ENCODE measurements around the gene GAL. TPM values are rescaled to one million over a fixed set of nuclear protein-coding genes. Genes with fewer than 3 reads are reported as not detected.

Gene GAL
- total and polyA plus RNA-seq, 3 experiments from 2014 or later, result 1.7 to 2.0 TPM; not detected in 1

DNA sequence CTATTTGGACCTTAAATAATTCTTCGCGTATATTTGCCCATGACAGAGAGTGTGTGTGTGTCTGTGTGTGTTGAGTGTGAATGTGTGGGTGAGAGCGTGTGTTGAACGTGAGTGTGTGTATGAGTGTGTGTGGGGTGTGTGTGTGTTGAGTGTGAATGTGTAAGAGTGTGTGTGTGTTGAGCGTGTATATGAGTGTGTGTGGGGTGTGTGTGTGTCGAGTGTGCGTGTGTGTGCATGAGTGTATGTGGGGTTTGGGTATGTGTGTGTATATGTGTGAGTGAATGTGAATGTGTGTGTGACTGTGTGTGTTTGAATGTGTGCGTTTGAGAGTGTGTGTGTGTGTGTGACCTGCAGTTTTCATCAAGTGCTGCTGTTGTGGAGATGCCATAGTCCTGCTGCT lies 26.8 kb downstream of the GAL start:
- ChIA-PET POLR2A (no interaction called here), CTCF (no interaction called here)
- no peaks in the 10 kb centered on the region for H3K4me1 Mint-ChIP-seq
- no peak for DNase-seq
- H3K4me3 ChIP-seq (ENCODE audit: low read length), result no peak overlapping the region
- H3K36me3 Mint-ChIP-seq, result peaks cover 0 to 6% (median 0%) of the 10 kb centered on the region in 3 donors
- no peak overlapping the region for H3K4me3 Mint-ChIP-seq
- H3K27ac Mint-ChIP-seq, result no peak overlapping the region
- H3K27me3 Mint-ChIP-seq, result peaks cover 0 to 2% of the 10 kb centered on the region in 2 donors
- H3K27ac ChIP-seq (ENCODE audit: low read depth, low read length), result no peak overlapping the region
- peaks cover 0 to 2% (median 0%) of the 10 kb centered on the region in 5 donors for H3K9me3 Mint-ChIP-seq
- H3K36me3 ChIP-seq (ENCODE audit: insufficient read depth, low read length), result no peaks in the 10 kb centered on the region
- no peaks in the 10 kb centered on the region for H3K27me3 ChIP-seq (ENCODE audit: insufficient read depth, low read length, poor library complexity, severe bottlenecking)
- H3K9me3 ChIP-seq (ENCODE audit: low read length), result no peaks in the 10 kb centered on the region
- no peaks in the 10 kb centered on the region for H3K4me1 ChIP-seq (ENCODE audit: insufficient read depth, low read length)

DNA sequence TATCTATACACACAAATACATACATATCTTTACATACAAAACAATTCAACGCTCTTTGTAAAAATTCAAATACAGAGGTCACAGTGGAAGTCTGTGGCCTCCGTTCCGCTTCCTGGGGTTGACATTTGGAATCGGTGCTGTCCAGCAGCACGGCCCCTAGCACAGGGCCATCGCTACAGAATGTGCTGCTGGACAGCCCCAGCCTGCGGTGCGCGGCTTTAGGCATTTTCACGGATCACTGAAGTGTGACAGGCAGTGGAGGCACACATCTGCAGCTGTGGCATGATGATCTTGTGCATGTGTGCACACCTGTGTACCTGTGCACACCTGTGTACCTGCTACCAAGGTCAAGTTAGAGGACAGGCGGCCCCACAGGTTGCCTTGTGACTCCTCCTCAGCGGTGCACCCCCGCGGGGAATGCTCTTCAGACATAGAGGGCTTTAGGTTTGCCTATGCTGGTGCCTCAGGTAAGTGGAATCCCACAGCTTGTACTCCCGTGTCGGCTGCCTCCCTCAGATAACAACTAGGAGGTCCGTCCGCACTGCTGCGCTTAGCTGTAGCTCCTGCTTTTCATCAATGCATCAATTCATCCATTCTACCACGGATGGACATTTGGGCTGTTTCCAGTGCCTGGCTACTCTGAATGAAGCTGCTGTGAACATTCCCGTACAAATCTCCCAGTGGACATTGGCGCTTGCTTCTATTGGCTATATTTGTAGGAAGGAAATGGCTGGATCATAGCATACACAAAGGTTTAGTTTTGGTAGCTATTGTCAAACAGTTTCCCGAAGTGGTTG lies 29.9 kb downstream of the GAL start:
- no peak overlapping the region for H3K27ac ChIP-seq (ENCODE audit: low read depth, low read length)
- H3K4me1 ChIP-seq (ENCODE audit: insufficient read depth, low read length), result no peaks in the 10 kb centered on the region
- no peaks in the 10 kb centered on the region for H3K27me3 ChIP-seq (ENCODE audit: insufficient read depth, low read length, poor library complexity, severe bottlenecking)
- H3K27ac Mint-ChIP-seq, result no peak overlapping the region
- POLR2A ChIA-PET, result no interaction called here
- no peaks in the 10 kb centered on the region for H3K9me3 ChIP-seq (ENCODE audit: low read length)
- H3K4me1 Mint-ChIP-seq, result no peaks in the 10 kb centered on the region
- no peak for DNase-seq
- no peak overlapping the region for H3K4me3 ChIP-seq (ENCODE audit: low read length)
- H3K36me3 Mint-ChIP-seq, result peaks cover 2 to 15% (median 9%) of the 10 kb centered on the region in 3 donors
- CTCF ChIA-PET, result no interaction called here
- no peak overlapping the region for H3K4me3 Mint-ChIP-seq
- no peaks in the 10 kb centered on the region for H3K36me3 ChIP-seq (ENCODE audit: insufficient read depth, low read length)
- H3K27me3 Mint-ChIP-seq, result peaks cover 3% of the 10 kb centered on the region in 2 donors
- H3K9me3 Mint-ChIP-seq, result peaks cover under 1 to 4% (median 2%) of the 10 kb centered on the region in 5 donors

DNA sequence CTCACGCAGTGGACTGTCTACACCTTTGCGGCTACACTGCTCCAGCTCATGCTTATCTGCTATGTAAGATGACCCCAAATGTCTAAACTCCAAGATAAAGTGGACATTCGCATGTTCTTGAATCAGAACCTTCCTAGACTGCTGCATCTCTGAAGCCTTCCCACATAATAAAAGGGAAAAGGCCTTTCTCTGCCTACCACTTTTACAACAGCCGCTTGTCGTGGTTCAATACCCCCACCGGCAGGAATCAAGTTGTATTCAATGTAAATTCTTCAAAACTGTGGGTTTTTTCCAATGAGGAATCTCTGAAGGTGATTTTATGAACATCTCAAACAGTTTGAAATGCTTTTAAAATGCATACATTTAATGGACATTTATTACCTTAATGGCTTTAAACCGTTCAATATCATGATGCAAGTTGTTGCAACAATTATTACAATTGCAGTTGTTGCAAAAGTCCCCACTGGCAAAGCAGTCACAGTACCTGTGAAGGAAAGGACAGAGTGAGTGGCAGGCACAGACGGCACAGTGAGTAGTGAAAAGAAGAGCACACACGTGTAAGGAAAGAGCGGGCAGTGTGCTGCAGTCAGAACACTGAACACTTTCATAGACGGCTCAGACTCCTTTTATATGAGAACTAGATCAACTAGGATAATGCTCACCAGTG lies 31.2 kb downstream of the GAL start:
- Histone ChIP-seq H3K27ac (ENCODE audit: low read depth, low read length) (no peak overlapping the region), H3K9me3 (ENCODE audit: low read length) (no peaks in the 10 kb centered on the region), H3K4me1 (ENCODE audit: insufficient read depth, low read length) (no peaks in the 10 kb centered on the region), H3K27me3 (ENCODE audit: insufficient read depth, low read length, poor library complexity, severe bottlenecking) (no peaks in the 10 kb centered on the region), H3K4me3 (ENCODE audit: low read length) (no peak overlapping the region), H3K36me3 (ENCODE audit: insufficient read depth, low read length) (no peaks in the 10 kb centered on the region)
- ChIA-PET CTCF (no interaction called here), POLR2A (no interaction called here)
- H3K9me3 Mint-ChIP-seq, result peaks cover 5 to 14% (median 13%) of the 10 kb centered on the region in 5 donors
- H3K4me3 Mint-ChIP-seq, result no peak overlapping the region
- H3K27me3 Mint-ChIP-seq, result peaks cover 7 to 9% of the 10 kb centered on the region in 2 donors
- no peak overlapping the region for H3K27ac Mint-ChIP-seq
- DNase-seq, result no peak
- no peaks in the 10 kb centered on the region for H3K4me1 Mint-ChIP-seq
- peaks cover 12 to 28% (median 14%) of the 10 kb centered on the region in 3 donors for H3K36me3 Mint-ChIP-seq

DNA sequence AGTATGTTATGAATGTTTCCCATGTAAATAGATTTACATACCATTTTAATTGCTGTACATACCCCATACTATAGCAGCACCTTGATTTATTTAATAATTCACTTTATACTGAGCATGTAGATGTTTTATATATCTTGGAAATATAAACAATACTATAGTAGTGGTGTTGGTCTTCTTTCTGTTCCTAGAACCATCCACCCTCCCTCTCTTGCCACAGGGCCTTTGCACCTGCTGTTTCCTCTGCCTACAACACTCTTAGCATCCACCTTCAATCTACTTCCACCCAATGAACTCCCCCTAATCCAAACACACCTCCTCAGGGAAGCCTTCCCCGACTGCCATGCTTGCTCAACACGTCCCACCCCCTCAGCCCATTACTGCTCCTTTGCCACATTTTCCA lies 36.7 kb downstream of the GAL start:
- Histone ChIP-seq H3K4me3 (ENCODE audit: low read length) (no peak overlapping the region), H3K36me3 (ENCODE audit: insufficient read depth, low read length) (no peaks in the 10 kb centered on the region), H3K27ac (ENCODE audit: low read depth, low read length) (no peak overlapping the region), H3K4me1 (ENCODE audit: insufficient read depth, low read length) (no peaks in the 10 kb centered on the region), H3K9me3 (ENCODE audit: low read length) (no peaks in the 10 kb centered on the region), H3K27me3 (ENCODE audit: insufficient read depth, low read length, poor library complexity, severe bottlenecking) (no peaks in the 10 kb centered on the region)
- Mint-ChIP-seq H3K27me3 (peaks cover 5 to 9% of the 10 kb centered on the region in 2 donors), H3K4me1 (no peaks in the 10 kb centered on the region), H3K27ac (no peak overlapping the region), H3K9me3 (peaks cover 3 to 14% (median 13%) of the 10 kb centered on the region in 5 donors), H3K36me3 (peaks cover 11 to 40% (median 12%) of the 10 kb centered on the region in 3 donors), H3K4me3 (no peak overlapping the region)
- CTCF ChIA-PET, result no interaction called here
- no peak for DNase-seq
- POLR2A ChIA-PET, result no interaction called here

DNA sequence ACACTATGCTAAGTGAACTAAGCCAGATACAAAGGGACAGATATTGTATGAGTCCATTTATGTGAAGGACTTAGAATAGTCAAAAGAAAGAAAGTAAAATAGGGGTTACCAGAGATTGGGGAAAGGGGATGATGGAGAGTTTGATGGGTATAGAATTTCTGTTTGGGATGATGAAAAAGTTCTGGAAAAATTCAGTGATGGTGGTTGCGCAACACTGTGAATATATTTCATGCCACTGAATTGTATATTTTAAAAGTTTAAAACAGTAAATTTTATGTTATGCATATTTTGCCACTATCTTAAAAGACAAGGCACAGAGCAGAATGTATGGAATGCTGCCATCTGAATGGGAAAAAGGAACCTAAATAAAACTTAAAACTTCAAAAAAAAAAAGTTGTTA lies 37.8 kb downstream of the GAL start:
- Histone ChIP-seq H3K36me3 (ENCODE audit: insufficient read depth, low read length) (no peaks in the 10 kb centered on the region), H3K4me3 (ENCODE audit: low read length) (no peak overlapping the region), H3K4me1 (ENCODE audit: insufficient read depth, low read length) (no peaks in the 10 kb centered on the region), H3K27ac (ENCODE audit: low read depth, low read length) (no peak overlapping the region), H3K27me3 (ENCODE audit: insufficient read depth, low read length, poor library complexity, severe bottlenecking) (no peaks in the 10 kb centered on the region), H3K9me3 (ENCODE audit: low read length) (no peaks in the 10 kb centered on the region)
- Mint-ChIP-seq H3K4me3 (no peak overlapping the region), H3K27me3 (peaks cover 5 to 8% of the 10 kb centered on the region in 2 donors), H3K27ac (no peak overlapping the region), H3K4me1 (no peaks in the 10 kb centered on the region), H3K36me3 (peaks cover 11 to 40% (median 12%) of the 10 kb centered on the region in 3 donors), H3K9me3 (peaks cover 3 to 14% (median 13%) of the 10 kb centered on the region in 5 donors)
- CTCF ChIA-PET, result no interaction called here
- POLR2A ChIA-PET, result no interaction called here
- no peak for DNase-seq

DNA sequence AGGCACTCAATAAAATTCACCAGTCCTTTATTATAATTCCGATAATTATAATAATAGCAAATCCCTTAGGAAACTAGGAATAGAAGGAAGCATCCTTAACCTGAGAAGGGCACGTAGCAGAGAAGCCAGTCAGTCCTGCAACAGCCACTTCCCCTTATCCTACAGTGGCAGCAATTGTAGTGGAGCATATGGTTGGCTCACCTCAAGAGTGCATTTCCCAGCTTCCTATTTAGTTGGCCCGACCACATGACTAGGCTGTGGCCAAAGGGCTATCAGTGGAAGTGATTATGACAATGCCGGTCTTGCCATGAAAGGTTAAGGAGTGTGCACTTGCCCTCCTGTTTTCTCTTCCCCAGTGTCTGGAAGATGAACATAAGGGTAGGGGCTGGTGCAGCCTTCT lies 39.9 kb downstream of the GAL start:
- CTCF ChIA-PET, result no interaction called here
- H3K27me3 ChIP-seq (ENCODE audit: insufficient read depth, low read length, poor library complexity, severe bottlenecking), result no peaks in the 10 kb centered on the region
- no peak for DNase-seq
- Mint-ChIP-seq H3K27ac (no peak overlapping the region), H3K27me3 (peaks cover 4 to 5% of the 10 kb centered on the region in 2 donors), H3K9me3 (peaks cover 3 to 11% (median 10%) of the 10 kb centered on the region in 5 donors), H3K4me1 (no peaks in the 10 kb centered on the region), H3K4me3 (no peak overlapping the region), H3K36me3 (peaks cover 8 to 25% (median 10%) of the 10 kb centered on the region in 3 donors)
- H3K4me3 ChIP-seq (ENCODE audit: low read length), result no peak overlapping the region
- no peak overlapping the region for H3K27ac ChIP-seq (ENCODE audit: low read depth, low read length)
- H3K4me1 ChIP-seq (ENCODE audit: insufficient read depth, low read length), result no peaks in the 10 kb centered on the region
- H3K36me3 ChIP-seq (ENCODE audit: insufficient read depth, low read length), result no peaks in the 10 kb centered on the region
- no peaks in the 10 kb centered on the region for H3K9me3 ChIP-seq (ENCODE audit: low read length)
- POLR2A ChIA-PET, result no interaction called here

DNA sequence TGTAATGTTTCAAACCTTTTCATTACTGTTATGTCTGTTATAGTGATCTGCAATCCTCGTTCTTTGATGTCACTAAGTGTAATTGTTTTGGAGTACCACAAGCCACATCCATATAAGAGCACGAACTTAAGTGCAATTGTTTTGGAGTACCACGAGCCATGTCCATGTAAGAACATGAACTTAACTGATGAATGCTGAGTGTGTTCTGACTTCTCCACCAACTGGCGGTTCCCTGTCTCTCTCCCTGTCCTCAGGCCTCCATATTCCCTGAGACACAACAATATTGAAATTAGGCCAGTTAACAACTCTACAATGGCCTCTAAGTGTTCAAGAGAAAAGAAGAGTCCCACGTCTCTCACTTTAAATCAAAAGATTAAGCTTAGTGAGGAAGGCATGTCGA lies 43.4 kb downstream of the GAL start:
- Mint-ChIP-seq H3K27ac (no peak overlapping the region), H3K36me3 (no peaks in the 10 kb centered on the region), H3K9me3 (no peaks in the 10 kb centered on the region), H3K4me1 (no peaks in the 10 kb centered on the region), H3K27me3 (no peaks in the 10 kb centered on the region), H3K4me3 (no peak overlapping the region)
- DNase-seq, result no peak
- Histone ChIP-seq H3K27me3 (ENCODE audit: insufficient read depth, low read length, poor library complexity, severe bottlenecking) (no peaks in the 10 kb centered on the region), H3K4me1 (ENCODE audit: insufficient read depth, low read length) (no peaks in the 10 kb centered on the region), H3K9me3 (ENCODE audit: low read length) (no peaks in the 10 kb centered on the region), H3K27ac (ENCODE audit: low read depth, low read length) (no peak overlapping the region), H3K4me3 (ENCODE audit: low read length) (no peak overlapping the region), H3K36me3 (ENCODE audit: insufficient read depth, low read length) (no peaks in the 10 kb centered on the region)
- POLR2A ChIA-PET, result no interaction called here
- CTCF ChIA-PET, result no interaction called here

DNA sequence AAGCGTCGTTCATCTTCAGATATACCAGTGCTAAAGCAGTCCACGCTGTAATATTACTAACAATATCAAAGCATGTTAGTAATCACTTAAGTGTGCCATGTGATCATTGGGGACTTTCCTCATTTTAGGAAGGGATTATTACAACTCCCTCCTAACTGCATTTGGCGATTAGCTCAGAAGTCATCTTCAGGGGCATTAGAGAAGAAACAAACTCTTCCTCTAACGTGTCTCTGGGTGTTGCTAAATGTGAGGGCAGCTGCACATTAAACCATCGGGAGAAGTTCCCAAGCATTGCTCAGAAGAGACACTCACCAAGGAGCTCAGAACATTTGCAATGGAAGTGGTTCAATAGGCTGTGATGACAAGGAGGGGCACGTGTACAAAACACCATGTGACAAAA lies 49.8 kb downstream of the GAL start:
- Mint-ChIP-seq H3K36me3 (peaks cover 4 to 10% (median 8%) of the 10 kb centered on the region in 3 donors), H3K27ac (no peak overlapping the region), H3K4me1 (no peaks in the 10 kb centered on the region), H3K27me3 (no peaks in the 10 kb centered on the region), H3K9me3 (no peaks in the 10 kb centered on the region), H3K4me3 (no peak overlapping the region)
- no peaks in the 10 kb centered on the region for H3K4me1 ChIP-seq (ENCODE audit: insufficient read depth, low read length)
- no peak overlapping the region for H3K4me3 ChIP-seq (ENCODE audit: low read length)
- ChIA-PET POLR2A (no interaction called here), CTCF (no interaction called here)
- no peak overlapping the region for H3K27ac ChIP-seq (ENCODE audit: low read depth, low read length)
- H3K36me3 ChIP-seq (ENCODE audit: insufficient read depth, low read length), result no peaks in the 10 kb centered on the region
- H3K27me3 ChIP-seq (ENCODE audit: insufficient read depth, low read length, poor library complexity, severe bottlenecking), result no peaks in the 10 kb centered on the region
- no peak for DNase-seq
- H3K9me3 ChIP-seq (ENCODE audit: low read length), result no peaks in the 10 kb centered on the region

Measured in CD8-positive, alpha-beta memory T cell (primary cell).